ENCODE data around the gene DIAPH3. TPM values are rescaled to one million over a fixed set of nuclear protein-coding genes. Genes with fewer than 3 reads are reported as not detected.

DIAPH3 gene
- polyA plus RNA-seq, 3 donors, result 0.04 to 0.09 TPM; not detected in 1

GRCh38 chr13:60108589-60108988 is 55.1 kb downstream of the DIAPH3 start:
- H3K79me2 ChIP-seq (ENCODE audit: insufficient read depth, low read length), result no peaks in the 10 kb centered on the region
- no peak for DNase-seq
- peaks cover 0 to under 1% of the 10 kb centered on the region in 2 donors for H3K9me3 ChIP-seq (replicated peaks in 1 of 2; ENCODE audit: control insufficient read depth in 1 of 2, insufficient read depth in 1 of 2, low read length in 2 of 2)
- H3K27ac ChIP-seq (ENCODE audit: low read depth in 1 of 2, low read length in 2 of 2), result no peak overlapping the region
- WGBS (ENCODE audit: insufficient coverage), result no CpG with 5 or more reads among the region's 2 CpGs
- H3K4me2 ChIP-seq (replicated peaks; ENCODE audit: extremely low read depth, low read length, poor library complexity, severe bottlenecking), result no peak overlapping the region
- no peak overlapping the region for H3K4me3 ChIP-seq (replicated peaks in 1 of 3; ENCODE audit: low read depth in 2 of 3, low read length in 3 of 3)
- H3K4me1 ChIP-seq (ENCODE audit: control insufficient read depth in 1 of 2, insufficient read depth in 2 of 2, low read length in 2 of 2), result no peaks in the 10 kb centered on the region
- no peak overlapping the region for H3K9ac ChIP-seq (ENCODE audit: insufficient read depth, low read length, poor library complexity, severe bottlenecking)
- TF ChIP-seq CTCF (IDR thresholded peaks at IDR 0.05), result no peak
- H3K27ac Mint-ChIP-seq, result no peak overlapping the region
- H3K4me3 Mint-ChIP-seq, result no peak overlapping the region
- no peak overlapping the region for H2AFZ ChIP-seq (ENCODE audit: insufficient read depth, low read depth, low read length, poor library complexity, severe bottlenecking)
- H3K27me3 Mint-ChIP-seq (ENCODE audit: low read depth in 3 of 3), result no peaks in the 10 kb centered on the region
- peaks cover 0 to 3% (median 2%) of the 10 kb centered on the region in 7 donors for H3K9me3 Mint-ChIP-seq
- peaks cover 17 to 31% of the 10 kb centered on the region in 2 donors for H3K36me3 Mint-ChIP-seq
- H3K4me1 Mint-ChIP-seq, result no peaks in the 10 kb centered on the region
- intact Hi-C loops (cut with micrococcal nuclease), result no loop called here
- H4K20me1 ChIP-seq (ENCODE audit: insufficient read depth, low read length), result no peaks in the 10 kb centered on the region
- H3K36me3 ChIP-seq (replicated peaks in 1 of 2; ENCODE audit: control insufficient read depth in 1 of 2, insufficient read depth in 2 of 2, low read length in 2 of 2), result peaks cover 0 to 28% of the 10 kb centered on the region in 2 donors
- no peaks in the 10 kb centered on the region for H3K27me3 ChIP-seq (ENCODE audit: control insufficient read depth in 2 of 2, insufficient read depth in 2 of 2, low read length in 2 of 2)

DNA sequence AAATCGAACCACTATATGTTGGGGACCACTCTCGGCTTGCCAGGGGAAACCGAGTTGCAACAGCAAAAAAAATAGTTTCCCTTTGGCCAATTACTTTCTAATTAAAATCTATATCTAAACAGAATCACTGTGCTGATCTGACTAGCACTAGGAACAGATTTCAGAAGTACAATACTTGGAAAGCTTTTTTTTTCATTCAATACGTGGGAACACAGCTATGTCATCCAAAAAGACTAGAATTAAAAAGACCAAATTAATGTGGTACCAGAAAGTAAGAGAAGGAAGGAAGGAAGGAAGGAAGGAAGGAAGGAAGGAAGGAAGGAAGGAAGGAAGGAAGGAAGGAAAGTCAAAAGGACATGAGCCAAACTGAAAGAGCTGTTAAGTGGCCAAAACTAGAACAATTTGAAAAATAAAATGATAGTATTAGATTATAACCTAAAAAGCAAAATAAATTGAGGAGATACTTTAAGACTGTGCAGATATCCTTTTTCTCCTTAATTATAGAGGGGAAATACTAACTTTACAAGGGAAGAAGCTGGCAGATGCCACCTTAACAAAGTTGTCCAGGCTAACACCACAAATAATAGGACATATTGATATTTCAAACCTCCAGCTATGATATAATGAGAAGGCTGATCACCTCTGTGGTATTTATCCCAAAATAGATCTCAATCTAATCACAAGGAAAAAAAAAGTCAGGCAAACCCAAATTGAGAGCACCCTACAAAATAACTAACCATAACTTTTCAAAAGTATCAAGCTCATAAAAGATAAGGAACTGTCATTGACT is 63.9 kb downstream of the DIAPH3 start:
- H3K27ac ChIP-seq (ENCODE audit: low read depth in 1 of 2, low read length in 2 of 2), result no peak overlapping the region
- no peak overlapping the region for H2AFZ ChIP-seq (ENCODE audit: insufficient read depth, low read depth, low read length, poor library complexity, severe bottlenecking)
- Mint-ChIP-seq H3K27me3 (ENCODE audit: low read depth in 3 of 3) (no peaks in the 10 kb centered on the region), H3K36me3 (peaks cover 2 to 25% of the 10 kb centered on the region in 2 donors), H3K27ac (peak overlapping the region in 1 of 7 donors; percentile 58), H3K4me1 (no peaks in the 10 kb centered on the region), H3K9me3 (peaks cover 2 to 6% (median 2%) of the 10 kb centered on the region in 7 donors), H3K4me3 (no peak overlapping the region)
- H3K36me3 ChIP-seq (replicated peaks in 1 of 2; ENCODE audit: control insufficient read depth in 1 of 2, insufficient read depth in 2 of 2, low read length in 2 of 2), result no peaks in the 10 kb centered on the region
- no peaks in the 10 kb centered on the region for H4K20me1 ChIP-seq (ENCODE audit: insufficient read depth, low read length)
- WGBS (ENCODE audit: insufficient coverage), result 88% methylated on average over 3 of the region's 4 CpGs
- no peaks in the 10 kb centered on the region for H3K27me3 ChIP-seq (ENCODE audit: control insufficient read depth in 2 of 2, insufficient read depth in 2 of 2, low read length in 2 of 2)
- H3K4me1 ChIP-seq (ENCODE audit: control insufficient read depth in 1 of 2, insufficient read depth in 2 of 2, low read length in 2 of 2), result no peaks in the 10 kb centered on the region
- peaks cover 0 to 2% of the 10 kb centered on the region in 2 donors for H3K9me3 ChIP-seq (replicated peaks in 1 of 2; ENCODE audit: control insufficient read depth in 1 of 2, insufficient read depth in 1 of 2, low read length in 2 of 2)
- no peak for TF ChIP-seq CTCF (IDR thresholded peaks at IDR 0.05)
- no peak overlapping the region for H3K4me3 ChIP-seq (replicated peaks in 1 of 3; ENCODE audit: low read depth in 2 of 3, low read length in 3 of 3)
- no peak overlapping the region for H3K4me2 ChIP-seq (replicated peaks; ENCODE audit: extremely low read depth, low read length, poor library complexity, severe bottlenecking)
- H3K9ac ChIP-seq (ENCODE audit: insufficient read depth, low read length, poor library complexity, severe bottlenecking), result no peak overlapping the region
- H3K79me2 ChIP-seq (ENCODE audit: insufficient read depth, low read length), result no peaks in the 10 kb centered on the region
- intact Hi-C loops (cut with micrococcal nuclease), result no loop called here
- no peak for DNase-seq

All from CD14-positive monocyte (primary cell).